CD4-positive, alpha-beta T cell treated with Interleukin-2 at 100 ng/mL for 4 hours (primary cell): ENCODE measurements around the gene VSIG10L2.

ENCODE experiments used
- DNase-seq: peaks from one replicate; pipeline ENCODE4 v3.0.0-alpha.2; 2020; ENCODE audit warnings: low spot score

VSIG10L2 gene

GRCh38 chr11:125947419-125948277 lies 1.8 kb downstream of the VSIG10L2 start:
- DNase-seq = no peak

- no peak for DNase-seq
Measured at GRCh38 chr11:125948278-125949051, 2.6 kb downstream of the VSIG10L2 start.

- no peak for DNase-seq
Measured at GRCh38 chr11:125949271-125950177, 3.7 kb downstream of the VSIG10L2 start.

GRCh38 chr11:125950178-125950490 lies 4.3 kb downstream of the VSIG10L2 start:
- no peak for DNase-seq

- DNase-seq = no peak
Measured at GRCh38 chr11:125950696-125951651, 5.1 kb downstream of the VSIG10L2 start.

GRCh38 chr11:125951731-125952130 lies 5.9 kb downstream of the VSIG10L2 start:
- DNase-seq = no peak

- DNase-seq = no peak
Measured at GRCh38 chr11:125952559-125952958, 6.7 kb downstream of the VSIG10L2 start.

- no peak for DNase-seq
Measured at GRCh38 chr11:125952973-125953372, 7.1 kb downstream of the VSIG10L2 start.

- no peak for DNase-seq
Measured at GRCh38 chr11:125953401-125953935, 7.6 kb downstream of the VSIG10L2 start.

GRCh38 chr11:125954123-125954944 lies 8.5 kb downstream of the VSIG10L2 start:
- no peak for DNase-seq

GRCh38 chr11:125954945-125955640 lies 9.2 kb downstream of the VSIG10L2 start:
- no peak for DNase-seq

GRCh38 chr11:125955856-125956255 lies 10.0 kb downstream of the VSIG10L2 start:
- no peak for DNase-seq

GRCh38 chr11:125956391-125957134 lies 10.7 kb downstream of the VSIG10L2 start:
- DNase-seq = no peak

GRCh38 chr11:125957618-125958332 lies 11.9 kb downstream of the VSIG10L2 start:
- no peak for DNase-seq

GRCh38 chr11:125958872-125959400 lies 13.1 kb downstream of the VSIG10L2 start:
- no peak for DNase-seq

- DNase-seq = no peak
Measured at GRCh38 chr11:125959511-125959910, 13.7 kb downstream of the VSIG10L2 start.

GRCh38 chr11:125959931-125960330 lies 14.1 kb downstream of the VSIG10L2 start:
- DNase-seq = no peak

GRCh38 chr11:125960771-125961170 lies 14.9 kb downstream of the VSIG10L2 start:
- DNase-seq = no peak
